Measurements from ENCODE around the gene DLG2.
"Not testable (repeated sequence)": the region's sequence is repeated elsewhere in the genome, so short reads cannot be mapped to it uniquely, and the experiment has no call there.

The DLG2 gene

DNA sequence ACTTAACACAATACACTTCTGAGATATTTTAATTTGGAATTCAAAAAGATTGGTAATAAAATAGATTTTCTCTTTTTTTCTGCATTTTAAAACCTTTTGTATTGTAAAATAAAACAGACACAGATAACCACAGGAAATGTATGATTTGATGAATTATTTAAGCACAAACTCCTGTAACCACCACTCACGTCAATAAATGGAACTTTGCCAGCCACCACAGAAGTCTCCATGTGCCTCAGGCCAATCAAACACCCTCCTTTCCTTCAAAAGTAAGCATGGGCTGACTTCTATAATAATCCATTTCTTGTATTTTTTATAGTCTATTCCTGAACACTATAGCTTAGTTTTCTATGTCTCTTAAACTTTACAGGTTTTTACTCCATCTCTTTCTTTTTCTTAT lies 721.7 kb downstream of the DLG2 start:
- DNase-seq (ENCODE audit: low read depth, low spot score): no peak

DNA sequence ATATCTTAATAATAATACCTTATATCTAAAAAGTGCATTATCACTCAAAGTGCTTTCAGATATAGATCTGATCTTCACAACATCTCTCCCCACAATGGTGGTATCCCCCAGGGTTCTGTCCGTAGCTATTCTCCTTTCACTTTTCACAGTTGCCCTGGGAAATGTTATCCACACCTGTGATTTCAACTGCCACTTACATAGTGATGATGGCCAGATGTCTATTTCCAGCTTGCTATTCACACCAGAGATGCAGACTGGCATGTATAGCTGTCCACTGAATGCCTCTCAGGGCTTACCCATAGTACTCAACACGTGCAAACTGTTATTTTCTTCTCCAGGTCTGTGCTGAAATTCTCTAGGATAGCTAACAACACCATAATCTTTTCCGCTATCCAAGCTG lies 724.7 kb downstream of the DLG2 start:
- no peak for DNase-seq (ENCODE audit: low read depth, low spot score)

DNA sequence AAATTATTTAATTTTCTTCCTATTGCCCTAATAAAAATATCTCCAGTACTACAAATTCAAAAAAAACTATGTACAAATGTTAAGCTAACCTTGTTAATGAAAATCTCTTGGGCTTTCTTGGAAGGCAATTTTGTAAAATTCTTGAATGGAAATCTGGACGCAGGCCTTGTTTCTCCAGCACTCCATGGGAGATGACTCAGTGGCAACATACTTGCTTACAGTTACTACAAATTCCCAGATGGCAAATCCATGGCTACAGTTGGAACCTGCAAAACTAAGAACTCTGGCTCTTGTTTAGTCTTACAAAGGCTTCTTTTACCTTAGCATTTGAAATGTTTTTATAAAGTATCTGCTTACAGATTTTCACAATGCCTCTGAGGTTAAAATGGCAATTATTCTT lies 725.2 kb downstream of the DLG2 start:
- no peak for DNase-seq (ENCODE audit: low read depth, low spot score)

DNA sequence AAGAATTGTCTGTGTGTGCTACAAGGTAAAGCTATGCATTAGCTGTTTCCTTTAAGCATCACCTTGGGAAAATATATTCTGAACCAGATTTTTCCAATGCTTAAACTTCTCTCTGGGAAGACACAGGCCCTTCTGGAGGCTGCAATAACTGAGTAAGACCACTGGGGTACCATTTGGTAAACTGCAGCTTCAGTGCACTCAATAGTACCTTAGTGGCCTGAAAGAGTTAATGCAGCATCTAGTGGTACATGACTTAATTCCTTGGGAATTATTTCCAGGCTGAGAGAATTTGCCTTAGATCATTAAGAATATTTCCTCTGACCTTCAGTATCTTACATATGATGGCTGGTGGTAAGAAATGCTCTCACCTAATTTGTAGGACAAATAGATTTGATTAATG lies 727.4 kb downstream of the DLG2 start:
- no peak for DNase-seq (ENCODE audit: low read depth, low spot score)

DNA sequence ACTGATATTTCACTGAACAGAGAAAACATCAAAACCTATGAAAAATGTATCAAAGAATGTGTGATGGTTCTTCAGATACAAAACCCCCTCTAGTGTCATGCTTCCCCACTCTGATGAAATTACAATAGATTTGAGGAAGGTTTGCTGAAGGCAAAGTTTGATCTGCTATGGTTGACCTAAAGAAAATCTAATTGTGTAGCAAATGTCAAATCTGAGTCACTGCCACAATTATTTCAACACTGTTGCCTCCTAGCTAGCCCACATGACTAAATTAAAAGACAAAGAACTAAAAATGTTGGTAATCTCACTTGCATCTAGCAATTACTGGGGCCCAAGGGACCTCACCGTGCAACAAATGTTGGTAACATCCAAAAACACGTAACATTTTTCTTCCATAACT lies 728.0 kb downstream of the DLG2 start:
- no peak for DNase-seq (ENCODE audit: low read depth, low spot score)

DNA sequence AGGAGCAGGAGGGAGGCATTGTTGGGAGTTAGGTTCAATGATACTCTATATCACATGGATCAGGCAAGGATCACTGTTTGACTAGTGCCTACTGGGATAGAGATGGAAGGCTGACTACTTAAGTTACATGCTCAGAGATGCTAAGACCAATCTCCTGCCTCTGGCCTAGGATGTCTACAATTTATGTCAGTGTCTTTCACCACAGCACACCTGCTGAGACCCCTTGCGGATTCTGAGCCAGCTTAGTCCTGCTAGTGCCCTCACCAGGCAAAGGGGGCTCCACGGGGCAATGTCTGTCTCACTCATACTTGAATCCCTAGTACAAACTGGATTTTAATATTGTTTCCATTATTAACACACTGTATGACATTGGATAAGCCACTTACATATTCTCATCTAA lies 732.5 kb downstream of the DLG2 start:
- no peak for DNase-seq (ENCODE audit: low read depth, low spot score)

DNA sequence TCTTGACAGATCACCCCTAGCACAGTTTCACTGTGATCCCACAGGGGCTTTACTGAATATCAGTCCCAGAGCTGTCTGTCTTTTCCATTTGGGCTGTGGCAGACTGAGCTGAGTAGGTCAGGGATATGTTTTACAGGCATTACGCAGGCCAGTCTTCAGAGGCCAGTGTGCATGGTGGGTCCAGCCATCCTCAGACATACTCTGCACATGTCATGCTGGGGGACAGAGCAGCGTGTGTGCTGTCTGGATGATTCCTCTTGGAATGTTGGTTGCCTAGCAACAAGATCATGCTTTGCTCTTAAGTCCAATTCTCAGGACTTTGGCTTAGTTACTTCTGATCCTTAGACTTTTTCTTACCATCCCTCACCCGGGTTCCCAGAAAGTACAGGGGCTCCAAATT lies 736.5 kb downstream of the DLG2 start:
- DNase-seq (ENCODE audit: low read depth, low spot score): no peak

DNA sequence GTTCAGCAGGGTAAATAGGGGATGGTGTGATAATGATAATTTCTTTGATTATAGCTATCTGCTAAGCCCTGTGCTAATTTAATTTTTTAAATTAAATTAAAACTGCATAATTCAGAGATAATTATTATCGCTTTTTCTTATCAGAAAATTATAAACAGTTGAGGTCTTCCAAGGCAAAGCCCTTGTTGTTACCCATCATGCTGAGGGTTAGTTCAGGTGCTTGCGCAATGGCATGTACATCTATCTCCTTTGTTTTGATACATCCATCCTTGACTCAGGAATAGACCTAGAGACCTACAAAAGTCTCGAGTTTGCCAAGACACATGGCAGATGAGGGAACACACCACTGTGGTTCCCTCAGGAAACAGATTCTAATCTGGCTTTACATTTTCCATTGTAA lies 737.6 kb downstream of the DLG2 start:
- DNase-seq (ENCODE audit: low read depth, low spot score): no peak

GRCh38 chr11:84887055-84887629 lies 740.0 kb downstream of the DLG2 start:
- DNase-seq (ENCODE audit: low read depth, low spot score): no peak

DNA sequence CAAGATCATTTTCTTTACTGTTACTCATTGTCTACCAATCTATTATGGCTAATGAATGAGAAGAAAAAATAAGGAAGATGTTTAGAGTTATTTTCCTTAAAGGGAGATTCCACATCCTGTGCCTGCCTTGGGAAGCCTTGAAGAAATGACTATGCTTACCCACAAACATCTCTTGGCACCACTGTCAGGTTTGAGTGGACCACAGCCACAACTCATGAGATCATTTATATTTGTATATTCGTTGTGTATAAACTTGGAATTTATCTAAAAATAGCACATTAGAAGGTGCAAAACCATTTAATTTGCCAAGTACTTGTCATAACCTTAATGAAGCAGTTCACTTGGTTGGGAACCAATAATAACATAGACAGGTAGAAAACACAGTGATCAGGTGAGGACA lies 740.8 kb downstream of the DLG2 start:
- DNase-seq (ENCODE audit: low read depth, low spot score): no peak

DNA sequence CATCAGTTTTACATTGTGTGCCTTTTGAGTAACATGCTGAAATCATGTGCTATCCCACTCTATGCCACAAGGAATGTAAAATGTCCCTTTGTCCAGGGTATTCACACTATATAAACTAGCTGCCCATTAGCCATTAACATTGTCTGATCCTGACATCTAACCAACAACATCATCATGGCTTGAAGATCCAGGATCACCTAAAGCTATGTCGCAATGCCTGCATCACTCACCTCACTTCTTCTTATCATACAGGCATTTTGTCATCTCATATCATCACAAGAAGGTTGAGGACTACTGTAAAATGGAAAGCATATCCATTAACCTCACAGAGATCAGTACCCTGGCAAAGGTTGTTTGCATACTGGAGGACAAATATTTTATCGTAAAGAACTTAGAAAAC lies 742.3 kb downstream of the DLG2 start:
- no peak for DNase-seq (ENCODE audit: low read depth, low spot score)

- DNase-seq (ENCODE audit: low read depth, low spot score): no peak
Observed at GRCh38 chr11:84882056-84882455, 745.1 kb downstream of the DLG2 start.

DNA sequence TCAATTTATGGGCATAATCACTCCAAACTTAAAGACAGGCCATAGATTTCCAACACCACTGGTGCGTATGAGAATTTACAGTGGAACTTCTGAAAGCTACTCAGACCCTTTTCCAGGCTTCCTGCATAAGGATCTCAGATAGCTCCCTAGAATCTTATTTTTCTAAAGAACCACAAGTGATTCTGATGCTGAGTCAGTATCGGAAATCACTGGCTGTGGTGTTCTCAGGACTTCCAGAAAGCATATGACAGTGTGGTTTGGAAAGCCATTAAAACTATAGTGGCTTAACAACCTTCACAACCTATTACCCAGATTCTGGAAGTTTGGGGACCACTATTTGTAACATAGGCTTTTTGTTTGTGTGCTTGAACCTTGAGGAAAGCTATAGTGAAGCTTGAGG lies 756.0 kb downstream of the DLG2 start:
- no peak for DNase-seq (ENCODE audit: low read depth, low spot score)

GRCh38 chr11:84870486-84870885 lies 756.7 kb downstream of the DLG2 start:
- DNase-seq (ENCODE audit: low read depth, low spot score): no peak

DNA sequence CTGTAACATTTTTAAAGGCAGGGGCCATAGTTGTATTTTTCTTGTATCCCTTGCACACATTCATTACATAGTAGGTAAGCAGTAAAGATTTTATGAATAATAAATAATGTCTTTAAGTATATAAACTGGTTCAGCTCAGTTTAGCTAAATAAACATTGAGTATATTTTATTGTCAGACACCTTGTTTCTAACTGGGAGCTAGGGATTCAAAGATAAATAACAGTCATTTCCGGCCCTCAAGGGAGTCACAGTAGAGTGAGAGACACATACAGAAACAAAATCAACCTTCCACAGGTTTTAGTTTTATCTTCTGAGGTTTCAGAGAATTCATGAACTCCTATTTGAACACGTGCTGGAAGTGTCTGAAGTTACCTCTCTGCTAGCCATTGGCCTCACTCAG lies 760.2 kb downstream of the DLG2 start:
- no peak for DNase-seq (ENCODE audit: low read depth, low spot score)

DNA sequence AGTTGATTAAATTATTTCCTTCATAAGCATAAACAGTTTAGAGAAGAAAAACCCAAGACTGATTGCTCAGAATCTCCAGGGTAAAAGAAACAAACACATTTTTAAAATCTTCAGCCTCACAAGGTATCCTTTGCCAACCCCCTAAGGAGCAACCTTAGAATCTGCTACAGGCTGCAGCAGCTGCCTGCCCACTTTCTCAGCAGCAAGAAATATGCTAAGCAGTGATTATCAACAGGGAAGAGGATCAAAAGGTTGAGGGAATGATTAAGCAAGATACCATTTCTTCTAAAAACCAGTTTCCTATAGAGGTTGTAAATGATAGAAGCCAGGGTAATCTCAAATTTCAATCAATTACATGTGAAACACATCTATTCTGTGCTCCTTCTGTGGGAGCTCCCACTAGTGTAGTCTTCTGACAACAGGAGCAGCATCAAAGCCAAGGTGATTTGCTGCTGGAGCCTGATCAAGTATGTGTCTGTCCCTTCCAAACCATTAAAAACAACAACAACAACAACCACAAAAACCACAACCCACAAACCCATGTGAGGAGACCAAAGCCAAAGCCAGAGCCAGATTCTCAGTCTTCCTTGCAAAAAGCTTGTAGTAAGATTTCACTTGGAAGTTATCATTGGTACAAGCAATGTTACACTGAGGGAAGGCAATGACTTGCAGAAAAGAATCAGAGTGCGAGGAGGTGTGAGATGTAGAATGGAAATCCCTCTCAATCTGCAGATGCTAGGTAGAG lies 761.2 kb downstream of the DLG2 start:
- no peak for DNase-seq (ENCODE audit: low read depth, low spot score)

- no peak for DNase-seq (ENCODE audit: low read depth, low spot score)
Observed at GRCh38 chr11:84865257-84865656, 761.9 kb downstream of the DLG2 start.

DNA sequence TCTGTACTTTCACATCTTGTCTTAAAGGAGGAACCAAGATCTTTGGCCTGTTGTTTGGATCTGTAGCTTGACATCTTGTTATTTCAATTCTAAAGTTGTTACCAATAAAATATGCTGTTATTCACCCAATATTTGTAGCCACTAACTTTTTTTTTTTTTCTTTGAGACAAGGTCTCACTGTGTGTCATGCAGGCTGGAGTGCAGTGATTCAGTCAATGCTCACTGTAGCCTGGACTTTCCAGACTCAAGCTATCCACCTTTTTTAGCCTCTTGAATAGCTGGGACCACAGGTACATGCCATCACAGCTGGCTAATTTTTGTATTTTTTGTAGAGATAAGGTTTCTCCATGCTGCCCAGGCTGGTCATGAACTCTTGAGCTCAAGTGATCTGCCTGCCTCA lies 769.4 kb downstream of the DLG2 start:
- DNase-seq (ENCODE audit: low read depth, low spot score): no peak

- no peak for DNase-seq (ENCODE audit: low read depth, low spot score)
Observed at GRCh38 chr11:84855508-84856245, 771.5 kb downstream of the DLG2 start.

DNA sequence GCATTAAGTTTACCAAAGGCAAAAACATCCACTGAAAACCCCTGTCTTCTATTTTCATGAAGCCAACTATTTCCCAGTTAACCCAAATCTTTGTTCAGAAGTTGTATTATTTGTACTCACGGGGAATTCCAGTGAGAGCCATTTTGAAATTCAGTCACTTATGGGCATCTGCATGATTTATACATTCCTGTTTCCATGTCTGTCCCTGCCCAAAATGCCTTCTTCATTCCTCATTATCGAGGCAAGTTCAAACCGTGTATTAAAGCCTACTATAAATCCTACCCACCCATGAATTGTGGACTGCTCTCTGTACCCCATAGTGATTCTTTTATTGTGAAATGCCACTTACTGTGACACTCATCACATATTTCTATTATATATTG lies 772.7 kb downstream of the DLG2 start:
- DNase-seq (ENCODE audit: low read depth, low spot score): no peak

- DNase-seq (ENCODE audit: low read depth, low spot score): no peak
Observed at GRCh38 chr11:84853841-84854497, 773.2 kb downstream of the DLG2 start.

DNA sequence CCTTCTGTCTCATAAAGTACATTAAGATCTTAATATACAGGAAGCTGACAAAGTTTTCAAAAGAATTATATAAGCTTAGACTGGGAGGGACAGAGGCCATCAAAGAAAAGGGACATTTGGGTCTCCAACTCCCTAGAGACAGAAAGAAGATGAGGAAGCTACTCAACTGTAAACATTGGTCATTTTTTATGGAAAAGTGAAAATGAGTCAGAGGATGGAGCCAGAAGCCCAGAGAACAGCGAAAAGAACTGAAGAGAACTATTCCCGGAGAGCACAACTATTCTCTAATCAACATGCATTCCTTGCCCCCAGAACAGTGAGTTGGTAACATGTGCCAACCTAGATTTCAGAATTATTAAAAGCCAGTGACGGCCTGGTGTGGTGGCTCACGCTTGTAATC lies 779.3 kb downstream of the DLG2 start:
- DNase-seq (ENCODE audit: low read depth, low spot score): no peak

GRCh38 chr11:84840201-84840600 lies 786.9 kb downstream of the DLG2 start:
- DNase-seq (ENCODE audit: low read depth, low spot score): not testable (repeated sequence)
